Measurements from ENCODE around the gene PSAP.

The PSAP gene

GRCh38 chr10:71809628-71810027 lies 41.4 kb downstream of the PSAP start:
- TF ChIP-seq EZH2phosphoT487 (IDR thresholded peaks at IDR 0.05; ENCODE audit: low read length) (no peak), EZH2 (optimal IDR thresholded peaks at IDR 0.05; ENCODE audit: low read depth, low read length) (no peak), CTCF (IDR thresholded peaks at IDR 0.05; ENCODE audit: low read length) (no peak)

GRCh38 chr10:71807557-71808510 lies 43.2 kb downstream of the PSAP start:
- TF ChIP-seq CTCF (IDR thresholded peaks at IDR 0.05; ENCODE audit: low read length) (no peak), EZH2phosphoT487 (IDR thresholded peaks at IDR 0.05; ENCODE audit: low read length) (no peak), EZH2 (optimal IDR thresholded peaks at IDR 0.05; ENCODE audit: low read depth, low read length) (no peak)
- no peaks in the 10 kb centered on the region for H3K4me1 ChIP-seq (ENCODE audit: low read length)
- H2AFZ ChIP-seq (ENCODE audit: low read length): no peak overlapping the region
- no peak overlapping the region for H3K9ac ChIP-seq (ENCODE audit: low read length)
- H3K9me3 ChIP-seq (replicated peaks; ENCODE audit: insufficient read depth, low read length): no peaks in the 10 kb centered on the region
- no peaks in the 10 kb centered on the region for H3K9me2 ChIP-seq (replicated peaks; ENCODE audit: insufficient read depth, low read length)
- H3F3A ChIP-seq (ENCODE audit: insufficient read depth, low read length): no peaks in the 10 kb centered on the region
- no peaks in the 10 kb centered on the region for H3K79me2 ChIP-seq (ENCODE audit: low read length)
- H3K4me3 ChIP-seq (ENCODE audit: low read length): no peak overlapping the region
- DNase-seq: no peak
- H3K27ac ChIP-seq (ENCODE audit: low read length): no peak overlapping the region
- H3K36me3 ChIP-seq (replicated peaks; ENCODE audit: insufficient read depth, low read length): no peaks in the 10 kb centered on the region
- no peaks in the 10 kb centered on the region for H4K20me1 ChIP-seq (ENCODE audit: insufficient read depth, low read length)
- H3K27me3 ChIP-seq (replicated peaks; ENCODE audit: insufficient read depth, low read length): peaks cover 4% of the 10 kb centered on the region; the same call in 1 of the 2 replicates
- no peak overlapping the region for H3K4me2 ChIP-seq (ENCODE audit: low read depth, low read length)

More at GRCh38 chr10:71809628-71810027, 41.4 kb downstream of the PSAP start:
- no peaks in the 10 kb centered on the region for H3K9me3 ChIP-seq (replicated peaks; ENCODE audit: insufficient read depth, low read length)
- no peak for DNase-seq
- no peaks in the 10 kb centered on the region for H4K20me1 ChIP-seq (ENCODE audit: insufficient read depth, low read length)
- H3K9ac ChIP-seq (ENCODE audit: low read length): no peak overlapping the region
- H3K27me3 ChIP-seq (replicated peaks; ENCODE audit: insufficient read depth, low read length): no peaks in the 10 kb centered on the region
- no peaks in the 10 kb centered on the region for H3K4me1 ChIP-seq (ENCODE audit: low read length)
- no peaks in the 10 kb centered on the region for H3K79me2 ChIP-seq (ENCODE audit: low read length)
- no peaks in the 10 kb centered on the region for H3F3A ChIP-seq (ENCODE audit: insufficient read depth, low read length)
- H2AFZ ChIP-seq (ENCODE audit: low read length): no peak overlapping the region
- H3K36me3 ChIP-seq (replicated peaks; ENCODE audit: insufficient read depth, low read length): no peaks in the 10 kb centered on the region
- H3K4me2 ChIP-seq (ENCODE audit: low read depth, low read length): no peak overlapping the region
- no peak overlapping the region for H3K27ac ChIP-seq (ENCODE audit: low read length)
- H3K9me2 ChIP-seq (replicated peaks; ENCODE audit: insufficient read depth, low read length): no peaks in the 10 kb centered on the region
- no peak overlapping the region for H3K4me3 ChIP-seq (ENCODE audit: low read length)

GRCh38 chr10:71806704-71807556 lies 44.1 kb downstream of the PSAP start:
- no peak for DNase-seq
- Histone ChIP-seq H3K27ac (ENCODE audit: low read length) (no peak overlapping the region), H3K4me2 (ENCODE audit: low read depth, low read length) (no peak overlapping the region), H3K9me3 (replicated peaks; ENCODE audit: insufficient read depth, low read length) (no peaks in the 10 kb centered on the region), H3K9me2 (replicated peaks; ENCODE audit: insufficient read depth, low read length) (no peaks in the 10 kb centered on the region), H3K9ac (ENCODE audit: low read length) (no peak overlapping the region), H3K79me2 (ENCODE audit: low read length) (no peaks in the 10 kb centered on the region), H2AFZ (ENCODE audit: low read length) (no peak overlapping the region), H3K36me3 (replicated peaks; ENCODE audit: insufficient read depth, low read length) (no peaks in the 10 kb centered on the region), H3K4me1 (ENCODE audit: low read length) (no peaks in the 10 kb centered on the region), H4K20me1 (ENCODE audit: insufficient read depth, low read length) (no peaks in the 10 kb centered on the region), H3K27me3 (replicated peaks; ENCODE audit: insufficient read depth, low read length) (peaks cover 4% of the 10 kb centered on the region; the same call in 1 of the 2 replicates), H3F3A (ENCODE audit: insufficient read depth, low read length) (no peaks in the 10 kb centered on the region), H3K4me3 (ENCODE audit: low read length) (no peak overlapping the region)
- TF ChIP-seq CTCF (IDR thresholded peaks at IDR 0.05; ENCODE audit: low read length) (no peak), EZH2phosphoT487 (IDR thresholded peaks at IDR 0.05; ENCODE audit: low read length) (no peak), EZH2 (optimal IDR thresholded peaks at IDR 0.05; ENCODE audit: low read depth, low read length) (no peak)

Data from MM.1S (cell line).